ENCODE measurements around the gene AAMDC. TPM values are rescaled to one million over a fixed set of nuclear protein-coding genes. Genes with fewer than 3 reads are reported as not detected.
"Not testable (repeated sequence)": the region's sequence is repeated elsewhere in the genome, so short reads cannot be mapped to it uniquely, and the experiment has no call there.

Gene AAMDC
- total RNA-seq, 2 experiments from 2014 or later = 9.5 to 11.3 TPM

DNA sequence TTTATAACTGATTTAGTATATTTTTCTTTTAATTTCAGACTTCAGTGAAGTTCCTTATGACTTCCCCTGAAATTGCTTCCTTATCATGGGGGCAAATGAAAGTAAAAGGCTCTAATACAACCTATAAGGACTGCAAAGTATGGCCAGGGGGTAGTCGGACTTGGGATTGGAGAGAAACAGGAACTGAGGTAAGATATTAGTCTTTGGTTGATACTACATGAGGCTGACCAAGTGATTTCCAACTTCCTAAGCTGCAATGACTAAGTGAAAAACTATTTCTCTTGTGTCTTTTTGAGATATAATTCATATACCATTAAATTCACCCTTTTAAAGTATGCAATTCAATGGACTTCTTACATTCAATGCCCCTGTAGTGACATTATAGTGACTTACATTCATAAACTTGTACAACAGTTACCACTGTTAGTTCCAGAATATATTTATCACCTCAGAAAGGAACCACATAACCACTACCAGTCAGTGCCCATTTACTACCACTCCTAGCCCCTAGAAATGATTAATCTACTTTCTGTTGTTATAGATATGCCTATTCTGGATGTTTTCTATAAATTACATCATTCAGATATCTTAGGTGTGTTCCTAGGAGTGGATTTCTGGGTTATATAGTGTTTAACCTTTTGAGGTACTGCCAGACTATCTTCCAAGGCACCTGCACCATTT, 21.6 kb downstream of the AAMDC start:
- DNase-seq (no peak), ATAC-seq (ENCODE audit: low read depth) (no peak)
- no peaks in the 10 kb centered on the region for H3K27me3 Mint-ChIP-seq
- H3K4me1 Mint-ChIP-seq = no peaks in the 10 kb centered on the region
- H3K9me3 Mint-ChIP-seq = peaks cover 19% of the 10 kb centered on the region
- peaks cover 37% of the 10 kb centered on the region for H3K36me3 Mint-ChIP-seq
- POLR2A ChIA-PET = no interaction called here
- H3K27ac Mint-ChIP-seq = no peak overlapping the region
- H3K4me3 Mint-ChIP-seq = no peak overlapping the region

DNA sequence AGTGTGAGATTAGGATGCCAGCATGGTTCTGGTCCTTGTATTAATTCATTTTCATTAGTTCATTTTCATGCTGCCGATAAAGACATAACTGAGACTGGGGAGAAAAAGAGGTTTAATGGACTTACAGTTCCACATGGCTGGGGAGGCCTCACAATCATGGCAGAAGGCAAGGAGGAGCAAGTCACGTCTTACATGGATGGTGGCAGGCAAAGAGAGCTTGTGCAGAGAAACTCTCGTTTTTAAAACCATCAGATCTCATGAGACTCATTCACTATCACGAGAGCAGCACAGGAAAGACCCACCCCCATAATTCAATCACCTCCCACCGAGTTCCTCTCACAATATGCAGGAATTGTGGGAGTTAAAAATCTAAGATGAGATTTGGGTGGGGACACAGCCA, 22.8 kb downstream of the AAMDC start:
- peaks cover 19% of the 10 kb centered on the region for H3K9me3 Mint-ChIP-seq
- ATAC-seq (ENCODE audit: low read depth); DNase-seq; H3K27me3 Mint-ChIP-seq; H3K4me1 Mint-ChIP-seq; POLR2A ChIA-PET; H3K4me3 Mint-ChIP-seq; H3K27ac Mint-ChIP-seq: not testable (repeated sequence)
- peaks cover 37% of the 10 kb centered on the region for H3K36me3 Mint-ChIP-seq

DNA sequence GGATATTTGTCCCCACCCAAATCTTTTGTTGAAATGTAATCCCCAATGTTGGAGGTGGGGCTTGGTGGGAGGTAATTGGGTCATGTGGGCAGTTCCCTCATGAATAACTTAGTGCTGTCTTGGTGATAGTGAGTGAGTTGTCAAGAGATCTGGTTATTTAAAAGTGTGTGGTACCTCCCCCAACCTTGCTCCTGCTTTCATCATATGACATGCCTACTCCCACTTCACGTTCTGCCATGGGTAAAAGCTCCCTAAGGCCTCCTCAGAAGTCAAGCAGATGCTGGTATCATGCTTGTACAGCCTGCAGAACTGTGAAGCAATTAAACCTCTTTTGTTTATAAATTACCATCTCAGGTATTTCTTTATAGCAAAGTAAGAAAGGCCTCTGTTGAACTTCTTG, 30.6 kb downstream of the AAMDC start:
- H3K4me1 Mint-ChIP-seq = peaks cover 2% of the 10 kb centered on the region
- POLR2A ChIA-PET = no interaction called here
- H3K27me3 Mint-ChIP-seq = no peaks in the 10 kb centered on the region
- ATAC-seq (ENCODE audit: low read depth) = no peak
- no peak overlapping the region for H3K4me3 Mint-ChIP-seq
- H3K36me3 Mint-ChIP-seq = peaks cover 36% of the 10 kb centered on the region
- no peak overlapping the region for H3K27ac Mint-ChIP-seq
- DNase-seq = no peak
- peaks cover 20% of the 10 kb centered on the region for H3K9me3 Mint-ChIP-seq

DNA sequence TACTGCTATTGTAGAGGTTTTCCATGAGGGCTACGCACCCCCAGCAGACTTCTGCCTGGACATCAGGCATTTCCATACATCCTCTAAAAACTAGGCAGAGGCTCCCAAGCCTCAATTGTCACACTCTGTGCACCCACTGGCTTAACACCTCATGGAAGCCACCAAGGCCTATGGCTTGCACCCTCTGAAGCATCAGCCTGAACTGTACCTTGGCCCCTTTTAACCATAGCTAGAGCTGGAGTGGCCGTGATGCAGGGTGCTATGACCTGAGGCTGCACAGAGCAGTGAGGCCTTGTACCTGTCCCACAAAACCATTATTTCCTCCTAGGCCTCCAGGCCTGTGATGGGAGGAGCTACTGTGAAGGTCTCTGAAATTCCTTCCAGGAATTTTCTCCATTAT, 33.9 kb downstream of the AAMDC start:
- peaks cover 33% of the 10 kb centered on the region for H3K36me3 Mint-ChIP-seq
- ATAC-seq (ENCODE audit: low read depth) = no peak
- DNase-seq = no peak
- POLR2A ChIA-PET = no interaction called here
- H3K4me1 Mint-ChIP-seq = peaks cover 2% of the 10 kb centered on the region
- no peak overlapping the region for H3K4me3 Mint-ChIP-seq
- no peak overlapping the region for H3K27ac Mint-ChIP-seq
- H3K27me3 Mint-ChIP-seq = no peaks in the 10 kb centered on the region
- peaks cover 16% of the 10 kb centered on the region for H3K9me3 Mint-ChIP-seq

DNA sequence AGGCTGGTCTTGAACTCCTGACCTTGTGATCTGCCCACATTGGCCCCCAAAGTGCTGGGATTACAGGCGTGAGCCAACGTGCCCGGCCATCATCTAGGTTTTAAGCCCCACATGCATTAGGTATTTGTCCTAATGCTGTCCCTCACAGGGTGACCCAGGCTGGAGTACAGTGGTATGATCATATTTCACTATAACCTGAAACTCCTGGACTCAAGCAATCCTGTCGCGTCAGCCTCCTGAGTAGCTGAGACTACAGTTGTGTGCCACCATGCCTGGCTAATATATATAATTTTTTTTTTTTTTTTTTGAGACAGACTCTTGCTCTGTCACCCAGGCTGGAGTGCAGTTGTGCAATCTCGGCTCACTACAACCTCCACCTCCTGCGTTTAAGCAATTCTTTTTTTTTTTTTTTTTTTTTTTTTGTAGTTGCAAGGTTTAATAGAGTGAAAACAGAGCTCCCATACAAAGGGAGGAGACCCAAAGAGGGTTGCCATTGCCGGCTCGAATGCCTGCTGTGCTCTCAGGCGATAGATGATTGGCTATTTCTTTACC, 37.0 kb downstream of the AAMDC start:
- H3K27ac Mint-ChIP-seq; ATAC-seq (ENCODE audit: low read depth); DNase-seq; H3K4me1 Mint-ChIP-seq; H3K27me3 Mint-ChIP-seq; H3K4me3 Mint-ChIP-seq: not testable (repeated sequence)
- POLR2A ChIA-PET = interaction anchor here (0.7 kb wide), 1 partner anchor 579 kb away, joined by 5 read pairs; no protein-coding TSS in a partner anchor
- Mint-ChIP-seq H3K36me3 (peaks cover 31% of the 10 kb centered on the region), H3K9me3 (peaks cover 13% of the 10 kb centered on the region)

GRCh38 chr11:77861444-77861843, 40.5 kb downstream of the AAMDC start:
- H3K4me1 Mint-ChIP-seq; H3K4me3 Mint-ChIP-seq; H3K27ac Mint-ChIP-seq; POLR2A ChIA-PET; DNase-seq; H3K9me3 Mint-ChIP-seq; H3K36me3 Mint-ChIP-seq; ATAC-seq (ENCODE audit: low read depth); H3K27me3 Mint-ChIP-seq: not testable (repeated sequence)

DNA sequence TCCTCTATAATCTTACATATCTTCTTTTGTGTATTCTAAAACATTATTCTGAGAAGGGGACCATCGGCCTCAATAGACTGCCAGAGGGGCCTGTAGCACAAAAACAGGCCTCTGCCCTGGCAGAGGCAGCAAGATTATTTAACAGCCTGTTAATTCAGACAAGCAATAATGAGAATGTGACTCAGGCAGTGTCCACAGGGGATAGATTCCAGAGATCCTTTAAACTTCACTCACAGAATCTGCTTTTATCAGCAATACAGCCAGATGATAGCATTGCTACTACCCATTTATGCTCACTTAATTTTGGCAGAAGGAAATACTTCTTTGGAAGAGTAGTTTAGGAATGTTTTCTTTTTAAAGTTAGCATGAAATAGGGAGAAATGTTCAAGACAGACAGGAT, 44.9 kb downstream of the AAMDC start:
- Mint-ChIP-seq H3K4me1 (no peaks in the 10 kb centered on the region), H3K27ac (no peak overlapping the region), H3K36me3 (peaks cover 18% of the 10 kb centered on the region), H3K4me3 (no peak overlapping the region), H3K9me3 (no peaks in the 10 kb centered on the region), H3K27me3 (no peaks in the 10 kb centered on the region)
- ATAC-seq (ENCODE audit: low read depth) = no peak
- no peak for DNase-seq
- POLR2A ChIA-PET = no interaction called here

GRCh38 chr11:77866336-77866735, 45.4 kb downstream of the AAMDC start:
- POLR2A ChIA-PET = no interaction called here
- no peak overlapping the region for H3K27ac Mint-ChIP-seq
- no peaks in the 10 kb centered on the region for H3K27me3 Mint-ChIP-seq
- H3K9me3 Mint-ChIP-seq = no peaks in the 10 kb centered on the region
- H3K4me1 Mint-ChIP-seq = no peaks in the 10 kb centered on the region
- H3K36me3 Mint-ChIP-seq = peaks cover 20% of the 10 kb centered on the region
- H3K4me3 Mint-ChIP-seq = no peak overlapping the region
- ATAC-seq (ENCODE audit: low read depth) = no peak
- no peak for DNase-seq

- Mint-ChIP-seq H3K36me3 (peaks cover 26% of the 10 kb centered on the region), H3K4me3 (no peak overlapping the region), H3K27ac (no peak overlapping the region), H3K4me1 (no peaks in the 10 kb centered on the region), H3K27me3 (no peaks in the 10 kb centered on the region), H3K9me3 (no peaks in the 10 kb centered on the region)
- ATAC-seq (ENCODE audit: low read depth) (no peak), DNase-seq (no peak)
- POLR2A ChIA-PET = no interaction called here
Observed at GRCh38 chr11:77868744-77869143, 47.8 kb downstream of the AAMDC start.

DNA sequence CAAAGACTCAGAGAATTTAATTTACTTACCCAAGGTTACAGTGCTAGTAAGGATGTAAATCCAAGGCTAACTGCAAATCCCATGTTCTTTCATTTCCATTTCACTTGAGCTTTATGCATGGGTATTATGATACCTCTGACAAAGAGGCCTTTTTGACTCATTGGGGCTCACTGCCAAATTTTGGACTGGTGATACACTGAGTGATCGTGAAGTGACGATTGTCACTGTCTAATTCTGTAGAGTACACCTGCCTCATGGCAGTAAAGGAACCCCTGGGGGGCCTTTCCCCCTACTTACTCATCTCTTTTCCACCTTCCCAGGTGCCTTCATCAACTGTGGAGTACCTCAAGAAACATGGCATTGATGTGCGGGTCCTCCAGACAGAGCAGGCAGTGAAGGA, 50.9 kb downstream of the AAMDC start:
- peaks cover 26% of the 10 kb centered on the region for H3K36me3 Mint-ChIP-seq
- DNase-seq (no peak), ATAC-seq (ENCODE audit: low read depth) (no peak)
- no peaks in the 10 kb centered on the region for H3K4me1 Mint-ChIP-seq
- no peak overlapping the region for H3K4me3 Mint-ChIP-seq
- no peak overlapping the region for H3K27ac Mint-ChIP-seq
- H3K9me3 Mint-ChIP-seq = no peaks in the 10 kb centered on the region
- no peaks in the 10 kb centered on the region for H3K27me3 Mint-ChIP-seq
- POLR2A ChIA-PET = no interaction called here

DNA sequence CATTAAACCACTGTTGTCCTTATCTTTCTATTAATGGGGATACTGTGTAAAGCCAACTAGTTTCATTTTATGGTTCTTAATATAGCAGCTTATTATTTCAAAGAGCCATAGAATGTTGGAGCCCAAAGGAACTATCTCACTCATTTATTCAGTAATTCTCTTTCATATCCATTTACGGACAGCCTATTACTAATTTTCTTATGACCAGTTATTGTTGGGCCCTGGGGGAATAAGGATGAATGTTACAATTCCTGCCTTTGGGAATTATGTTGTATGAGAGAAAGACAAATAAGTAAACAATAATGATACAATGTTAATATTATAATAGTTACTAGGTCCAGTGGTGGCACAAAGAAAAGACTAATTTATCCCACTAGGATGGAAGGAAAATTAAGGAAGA, 52.4 kb downstream of the AAMDC start:
- H3K36me3 Mint-ChIP-seq = peaks cover 20% of the 10 kb centered on the region

GRCh38 chr11:77874206-77874605, 53.3 kb downstream of the AAMDC start:
- Mint-ChIP-seq H3K4me1 (peaks cover 4% of the 10 kb centered on the region), H3K27ac (no peak overlapping the region), H3K4me3 (no peak overlapping the region), H3K9me3 (no peaks in the 10 kb centered on the region), H3K27me3 (no peaks in the 10 kb centered on the region), H3K36me3 (peaks cover 14% of the 10 kb centered on the region)
- no peak for DNase-seq
- no peak for ATAC-seq (ENCODE audit: low read depth)
- POLR2A ChIA-PET = no interaction called here

More for the DNA sequence above, 52.4 kb downstream of the AAMDC start:
- Mint-ChIP-seq H3K27ac (no peak overlapping the region), H3K4me1 (no peaks in the 10 kb centered on the region), H3K27me3 (no peaks in the 10 kb centered on the region), H3K9me3 (no peaks in the 10 kb centered on the region), H3K4me3 (no peak overlapping the region)
- POLR2A ChIA-PET = no interaction called here
- ATAC-seq (ENCODE audit: low read depth) = no peak
- no peak for DNase-seq

- POLR2A ChIA-PET = no interaction called here
- H3K27me3 Mint-ChIP-seq = no peaks in the 10 kb centered on the region
- peaks cover 17% of the 10 kb centered on the region for H3K36me3 Mint-ChIP-seq
- DNase-seq (no peak), ATAC-seq (ENCODE audit: low read depth) (no peak)
- H3K27ac Mint-ChIP-seq = no peak overlapping the region
- H3K9me3 Mint-ChIP-seq = no peaks in the 10 kb centered on the region
- no peak overlapping the region for H3K4me3 Mint-ChIP-seq
- H3K4me1 Mint-ChIP-seq = peaks cover 12% of the 10 kb centered on the region
Observed at GRCh38 chr11:77876045-77876444, 55.1 kb downstream of the AAMDC start.

DNA sequence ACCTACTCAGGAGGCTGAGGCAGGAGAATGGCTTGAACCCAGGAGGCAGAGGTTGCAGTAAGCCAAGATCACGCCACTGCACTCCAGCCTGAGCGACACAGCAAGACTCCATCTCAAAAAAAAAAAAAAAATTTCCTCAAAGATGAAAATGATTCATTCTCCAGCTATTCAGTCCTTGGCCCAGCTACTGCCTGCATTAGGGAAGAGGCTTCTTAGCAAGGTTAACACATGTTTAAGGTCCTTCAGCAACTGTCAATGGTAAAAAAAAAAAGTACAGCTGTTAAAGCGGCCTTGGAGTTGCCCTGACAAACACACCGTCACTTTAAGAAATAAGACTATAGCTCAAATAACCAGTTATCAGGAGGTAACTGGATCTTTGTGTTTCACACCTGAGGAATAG, 57.3 kb downstream of the AAMDC start:
- ATAC-seq (ENCODE audit: low read depth); H3K9me3 Mint-ChIP-seq; POLR2A ChIA-PET; DNase-seq; H3K27ac Mint-ChIP-seq; H3K4me3 Mint-ChIP-seq; H3K27me3 Mint-ChIP-seq: not testable (repeated sequence)
- H3K36me3 Mint-ChIP-seq = peaks cover 10% of the 10 kb centered on the region
- H3K4me1 Mint-ChIP-seq = peaks cover 12% of the 10 kb centered on the region
